Activated CD8-positive, alpha-beta memory T cell treated with anti-CD3 and anti-CD28 coated beads, Interleukin-2, amount 50 U/mL, for 4 hours (primary cell): ENCODE results near the gene FARS2.

Experiments
- DNase-seq: peaks from one replicate; pipeline ENCODE4 v3.0.0-alpha.2; 2020

FARS2 gene

GRCh38 chr6:5290097-5290496 is 28.8 kb downstream of the FARS2 start:
- DNase-seq, result no peak

- DNase-seq, result no peak
Observed at GRCh38 chr6:5290500-5290899, 29.2 kb downstream of the FARS2 start.

GRCh38 chr6:5292154-5292553 is 30.8 kb downstream of the FARS2 start:
- DNase-seq, result no peak

- no peak for DNase-seq
Observed at GRCh38 chr6:5293692-5294091, 32.4 kb downstream of the FARS2 start.

GRCh38 chr6:5294392-5295211 is 33.3 kb downstream of the FARS2 start:
- DNase-seq, result no peak

- no peak for DNase-seq
Observed at GRCh38 chr6:5295623-5296022, 34.3 kb downstream of the FARS2 start.

GRCh38 chr6:5300206-5300764 is 39.0 kb downstream of the FARS2 start:
- DNase-seq, result no peak

- no peak for DNase-seq
Observed at GRCh38 chr6:5302220-5302946, 41.1 kb downstream of the FARS2 start.

- peak; percentile 53 for DNase-seq
Observed at GRCh38 chr6:5302995-5303622, 41.8 kb downstream of the FARS2 start.

- DNase-seq, result no peak
Observed at GRCh38 chr6:5303682-5304081, 42.4 kb downstream of the FARS2 start.

- no peak for DNase-seq
Observed at GRCh38 chr6:5305968-5306626, 44.8 kb downstream of the FARS2 start.

- no peak for DNase-seq
Observed at GRCh38 chr6:5307058-5307457, 45.7 kb downstream of the FARS2 start.

- no peak for DNase-seq
Observed at GRCh38 chr6:5308066-5308465, 46.8 kb downstream of the FARS2 start.

- DNase-seq, result no peak
Observed at GRCh38 chr6:5314191-5314865, 53.0 kb downstream of the FARS2 start.

- no peak for DNase-seq
Observed at GRCh38 chr6:5315881-5316280, 54.6 kb downstream of the FARS2 start.

GRCh38 chr6:5316951-5317350 is 55.6 kb downstream of the FARS2 start:
- DNase-seq, result no peak

- no peak for DNase-seq
Observed at GRCh38 chr6:5318617-5319272, 57.4 kb downstream of the FARS2 start.

- DNase-seq, result no peak
Observed at GRCh38 chr6:5323979-5324378, 62.7 kb downstream of the FARS2 start.

GRCh38 chr6:5325173-5325572 is 63.9 kb downstream of the FARS2 start:
- DNase-seq, result no peak

GRCh38 chr6:5326022-5326641 is 64.8 kb downstream of the FARS2 start:
- no peak for DNase-seq

GRCh38 chr6:5328800-5329199 is 67.5 kb downstream of the FARS2 start:
- no peak for DNase-seq
